ENCODE results near the gene TBC1D7.

Gene TBC1D7

DNA sequence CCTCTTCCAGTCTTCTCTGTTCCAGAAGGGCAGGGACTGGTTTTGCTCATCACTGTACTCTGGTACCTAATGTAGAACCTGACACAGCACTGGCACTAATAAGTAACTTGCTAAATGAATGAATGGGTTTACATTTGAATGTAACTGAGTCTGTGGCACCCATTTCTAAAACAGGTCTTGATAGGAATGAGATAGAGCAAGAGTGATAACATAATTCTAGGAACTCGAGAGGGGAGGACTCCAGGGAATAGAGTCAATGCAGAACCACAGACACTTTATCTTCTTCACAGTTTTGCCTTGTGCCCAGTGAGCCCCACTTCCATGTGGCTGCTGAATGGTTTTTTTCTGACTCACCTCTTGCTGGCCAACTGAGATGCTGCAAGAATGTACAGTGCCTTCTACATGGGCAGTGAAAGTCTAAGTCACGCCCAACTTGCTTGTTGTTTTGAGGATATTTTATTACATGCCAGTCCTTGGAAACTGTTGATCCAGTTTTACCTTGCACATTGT, 61.1 kb downstream of the TBC1D7 start:
- DNase-seq, result no peak

DNA sequence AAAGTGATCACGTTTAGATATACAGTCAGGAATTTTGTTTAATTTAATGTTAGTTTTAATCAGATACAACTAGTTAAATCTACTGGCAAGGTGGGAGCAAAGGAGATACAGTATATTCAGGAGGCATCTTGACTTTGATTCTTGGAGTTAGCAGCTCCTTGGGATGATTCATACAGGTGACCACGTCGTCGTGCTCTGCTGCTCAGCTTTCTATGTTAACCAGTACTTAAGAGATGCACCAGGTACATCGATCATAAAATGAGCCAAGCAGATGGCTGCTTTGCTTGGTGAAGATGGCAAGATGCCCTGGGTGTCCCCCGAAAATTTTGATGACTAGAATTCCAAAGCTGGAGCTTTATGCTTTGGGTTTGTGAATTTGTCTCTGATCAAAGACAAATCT, 64.7 kb downstream of the TBC1D7 start:
- DNase-seq, result no peak

DNA sequence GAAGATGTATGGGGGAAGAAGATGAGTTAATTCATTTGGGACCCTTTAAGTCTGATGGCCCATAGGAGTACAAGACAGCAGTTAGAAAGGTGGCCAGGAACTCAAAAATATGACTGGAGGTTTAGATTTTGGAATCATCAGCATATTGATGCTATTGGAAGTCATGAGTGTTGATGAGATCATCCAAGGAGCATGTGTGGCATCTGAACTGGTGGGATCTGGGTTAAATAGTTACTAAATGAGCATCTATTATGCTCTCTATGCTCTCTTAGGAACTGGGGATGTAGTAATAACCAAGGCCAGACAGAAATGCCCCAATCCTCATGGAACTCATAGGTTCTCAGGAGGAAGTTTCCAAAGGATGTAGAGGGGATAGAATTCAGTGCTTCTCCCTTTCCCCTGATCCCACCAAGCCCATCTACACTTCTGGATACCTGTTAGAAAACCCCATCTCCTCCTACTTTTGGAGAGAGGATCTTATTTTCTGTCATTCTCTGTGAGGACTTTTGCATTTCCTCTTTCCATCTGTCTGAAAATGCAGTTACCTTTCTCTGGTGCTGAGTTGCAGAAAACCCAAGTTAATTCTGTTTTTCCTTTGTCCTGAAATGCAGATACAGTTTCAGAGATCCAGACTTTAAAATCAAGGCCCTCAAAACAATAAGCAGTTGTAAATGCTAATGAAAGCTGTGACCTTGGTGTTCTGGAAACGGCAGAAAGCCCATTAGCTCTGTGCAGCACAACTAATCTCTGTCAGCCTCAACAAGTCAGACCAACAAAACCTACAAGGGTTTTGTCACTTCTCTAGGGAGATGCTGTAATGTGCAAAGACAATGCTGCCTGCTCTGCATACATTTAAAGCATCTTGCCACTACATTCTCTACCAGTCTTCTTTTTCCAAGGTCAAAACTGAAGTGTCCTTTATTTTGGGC, 65.8 kb downstream of the TBC1D7 start:
- no peak for DNase-seq

DNA sequence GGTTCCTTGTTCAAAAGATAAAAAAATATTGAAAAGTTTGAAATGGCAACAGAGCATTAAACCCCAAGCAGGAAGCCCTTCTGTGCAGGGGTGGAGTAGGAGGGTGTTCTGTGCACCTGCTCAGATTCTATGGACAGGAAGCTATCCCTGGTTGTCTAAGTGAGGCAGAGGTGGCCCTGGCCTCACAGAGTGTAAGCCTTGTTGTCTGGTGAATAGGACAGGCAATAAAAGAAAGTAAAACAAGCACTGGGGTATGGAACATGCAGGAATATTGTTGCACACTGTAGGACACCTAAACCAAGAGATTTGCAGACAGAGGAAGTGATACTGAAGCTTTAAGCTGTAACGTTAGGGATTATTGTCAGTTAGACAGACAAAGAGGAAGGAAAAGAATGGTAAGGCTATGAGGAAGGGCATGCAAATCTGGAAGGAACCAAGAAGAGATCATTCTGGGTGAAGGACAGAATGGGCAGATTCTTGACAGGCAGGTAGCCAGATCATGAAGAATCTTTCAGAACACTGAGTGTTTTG, 66.8 kb downstream of the TBC1D7 start:
- no peak for DNase-seq

DNA sequence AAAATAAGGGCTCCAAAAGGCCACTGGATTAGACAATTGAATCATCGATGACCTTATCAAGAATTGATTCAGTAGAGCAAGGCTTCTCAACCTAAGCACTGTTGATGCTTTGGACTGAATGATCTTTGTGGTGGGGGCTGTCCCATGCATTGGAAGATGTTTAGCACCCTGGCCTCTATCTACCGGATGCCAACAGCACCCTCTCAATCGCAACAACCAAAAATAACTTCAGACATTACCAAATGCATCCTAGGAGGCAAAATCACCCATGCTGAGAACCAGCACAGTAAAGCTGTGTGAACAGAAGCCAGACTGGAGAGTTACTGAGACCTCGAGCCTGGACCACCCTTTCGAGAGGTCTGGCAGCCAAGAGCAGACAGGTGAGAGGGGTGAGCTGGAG, 67.5 kb downstream of the TBC1D7 start:
- no peak for DNase-seq

DNA sequence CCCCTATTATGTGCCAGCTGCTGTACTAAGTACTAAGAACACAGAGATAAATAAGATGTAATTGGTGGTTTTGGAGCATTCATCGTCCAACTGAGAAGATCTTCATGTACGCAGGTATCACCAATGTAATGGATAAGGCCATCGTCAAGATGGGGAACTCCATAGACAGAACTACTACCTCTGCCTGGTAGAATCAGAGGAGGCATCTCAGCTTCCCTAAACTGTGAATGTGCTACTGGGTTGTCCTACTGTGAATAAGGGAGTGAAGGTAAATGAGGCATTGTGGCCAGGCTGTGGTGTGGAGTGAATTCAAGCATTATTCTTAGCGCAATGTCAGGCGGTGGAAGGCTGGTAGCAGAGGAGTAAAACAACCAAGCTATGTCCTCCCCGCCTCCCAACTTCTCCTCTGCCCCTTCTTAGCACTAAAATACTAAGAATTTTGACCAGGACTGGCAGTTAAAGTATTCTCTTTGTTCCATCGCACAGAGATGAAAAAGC, 68.2 kb downstream of the TBC1D7 start:
- DNase-seq, result no peak

DNA sequence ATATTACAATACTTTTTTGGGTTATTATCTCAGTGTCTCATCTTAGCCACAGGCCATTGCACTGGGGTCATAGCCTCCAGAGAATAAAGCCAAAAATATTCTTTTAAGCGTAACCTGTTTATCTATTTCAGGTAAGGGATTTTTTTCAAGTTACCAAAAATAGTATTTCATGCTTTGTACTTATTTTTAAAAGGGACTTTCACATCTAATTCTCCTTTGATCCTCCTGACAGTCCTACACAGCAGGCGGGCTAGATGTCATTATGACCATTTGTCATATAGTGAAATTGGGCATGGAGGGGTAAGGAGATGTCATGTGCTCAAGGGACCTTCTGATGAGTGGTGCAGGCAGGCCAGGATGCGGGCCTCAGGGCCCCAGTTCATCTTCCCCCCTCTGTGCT, 68.9 kb downstream of the TBC1D7 start:
- DNase-seq, result no peak

DNA sequence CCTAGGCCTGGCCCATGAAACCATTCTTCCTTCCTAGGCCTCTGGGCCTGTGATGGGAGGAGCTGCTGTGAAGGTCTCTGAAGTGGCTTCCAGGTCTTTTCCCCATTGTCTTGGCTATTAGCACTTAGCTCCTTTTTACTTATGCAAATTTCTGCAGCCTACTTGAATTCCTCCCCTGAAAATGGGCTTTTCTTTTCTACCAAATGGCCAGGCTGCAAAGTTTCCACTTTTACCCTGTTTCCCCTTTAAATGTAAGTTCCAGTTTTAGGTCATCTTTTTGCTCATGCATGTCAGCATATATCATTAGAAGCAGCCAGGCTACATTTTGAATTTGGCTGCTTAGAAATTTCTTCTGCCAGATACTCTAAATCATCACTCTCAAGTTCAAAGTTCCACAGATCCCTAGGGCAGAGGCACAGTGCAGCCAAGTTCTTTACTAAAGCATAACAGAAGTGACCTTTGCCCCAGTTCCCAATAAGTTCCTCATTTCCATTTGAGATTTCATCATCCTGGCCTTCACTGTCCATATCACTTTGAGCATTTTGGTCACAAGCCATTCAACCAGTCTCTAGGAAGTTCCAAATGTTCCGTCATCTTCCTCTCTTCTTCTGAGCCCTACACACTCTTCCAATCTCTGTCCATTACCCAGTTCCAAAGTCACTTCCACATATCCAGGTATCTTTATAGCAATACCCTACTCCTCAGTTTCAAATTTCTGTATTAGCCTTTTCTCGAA, 71.9 kb downstream of the TBC1D7 start:
- DNase-seq, result no peak
